Glomerular visceral epithelial cell (primary cell): ENCODE results near the gene CROT.
A peak's percentile ranks its signal among the peaks of the same experiment; 100 is the strongest.

Experiments
- DNase-seq: peaks from one replicate; pipeline ENCODE4 v3.0.0-alpha.2; 2016; ENCODE audit errors: extremely low spot score

CROT gene

GRCh38 chr7:87342231-87342630 lies 3.2 kb upstream of the CROT start:
- DNase-seq: no peak

DNA sequence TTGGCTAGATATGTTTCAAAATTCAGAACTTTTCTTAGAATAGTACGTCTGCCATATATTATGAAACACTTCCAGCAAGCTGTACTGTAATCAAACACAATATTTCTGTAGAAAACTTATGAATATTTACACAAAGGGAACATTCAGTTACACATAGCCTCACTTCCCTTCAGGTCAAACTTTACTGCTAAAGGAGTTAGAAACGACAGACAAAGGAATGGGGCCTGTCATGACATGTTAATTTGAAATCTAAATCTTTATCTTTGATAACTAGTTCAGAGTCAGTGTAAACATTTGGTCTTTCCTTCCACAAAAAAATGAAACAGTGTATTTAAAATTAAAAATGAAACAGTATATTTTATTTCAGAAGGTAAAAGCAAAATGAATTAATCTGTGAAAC lies 1.0 kb upstream of the CROT start:
- DNase-seq: no peak

GRCh38 chr7:87345962-87346371 lies 503 bp downstream of the CROT start:
- DNase-seq: peak; percentile 4

DNA sequence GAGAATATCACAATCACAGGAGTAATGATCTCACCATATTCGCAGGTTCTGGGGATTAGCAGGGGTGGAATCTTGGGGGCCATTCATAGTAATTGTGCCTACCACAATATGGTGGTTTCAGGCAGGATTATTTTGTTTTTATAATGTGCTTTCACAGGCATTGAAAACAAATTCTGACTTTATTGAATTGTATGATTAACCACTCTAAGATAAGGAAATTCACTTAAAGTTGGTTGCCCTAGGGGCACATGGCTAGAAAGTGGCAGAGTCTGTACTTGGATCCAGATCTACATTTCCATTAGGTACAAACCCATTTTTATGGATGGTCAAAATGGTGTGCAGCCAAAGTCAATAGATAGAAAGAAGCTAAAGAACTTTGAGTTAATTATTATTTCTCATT lies 1.7 kb downstream of the CROT start:
- DNase-seq: no peak

- DNase-seq: no peak
These were observed 2.2 kb downstream of the CROT start for GRCh38 chr7:87347664-87348063.

GRCh38 chr7:87354749-87355148 lies 9.3 kb downstream of the CROT start:
- no peak for DNase-seq

DNA sequence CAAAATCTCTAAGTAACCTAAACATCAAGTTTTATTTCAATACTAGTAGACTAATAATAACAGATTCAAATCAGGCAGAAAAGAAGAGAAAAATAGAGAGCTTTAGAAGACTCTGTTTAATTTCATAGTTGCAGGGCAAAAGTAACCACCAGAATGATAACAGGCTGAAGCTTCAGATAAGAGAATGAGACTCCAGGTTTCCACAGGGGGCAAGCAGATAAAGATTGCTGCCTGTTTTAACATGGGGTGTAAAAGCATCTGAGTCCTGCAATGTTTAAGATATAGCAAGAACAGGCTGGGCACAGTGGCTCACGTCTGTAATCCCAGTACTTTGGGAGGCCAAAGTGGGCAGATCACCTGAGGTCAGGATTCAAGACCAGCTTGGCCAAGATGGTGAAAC lies 11.0 kb downstream of the CROT start:
- no peak for DNase-seq

DNA sequence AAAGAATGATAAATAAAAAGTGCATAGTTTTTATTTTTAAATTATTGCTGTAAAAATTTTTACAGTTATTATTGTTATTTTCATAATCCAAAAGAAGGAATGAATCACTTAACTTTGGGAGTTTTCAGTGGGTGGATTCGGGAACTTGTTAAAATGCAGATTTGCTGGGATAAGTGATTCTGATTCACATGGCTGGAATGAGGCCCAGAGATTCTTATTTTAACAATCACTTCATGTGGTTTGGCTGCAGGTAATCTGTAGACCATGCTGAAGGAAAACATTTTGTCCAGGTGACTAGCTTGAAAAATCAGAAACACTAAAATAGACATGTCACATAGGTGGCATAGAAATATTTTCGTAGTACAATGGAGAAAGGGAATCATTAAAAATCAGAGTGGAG lies 13.9 kb downstream of the CROT start:
- DNase-seq: peak; percentile 10

- no peak for DNase-seq
These were observed 15.9 kb downstream of the CROT start for GRCh38 chr7:87361320-87361719.

DNA sequence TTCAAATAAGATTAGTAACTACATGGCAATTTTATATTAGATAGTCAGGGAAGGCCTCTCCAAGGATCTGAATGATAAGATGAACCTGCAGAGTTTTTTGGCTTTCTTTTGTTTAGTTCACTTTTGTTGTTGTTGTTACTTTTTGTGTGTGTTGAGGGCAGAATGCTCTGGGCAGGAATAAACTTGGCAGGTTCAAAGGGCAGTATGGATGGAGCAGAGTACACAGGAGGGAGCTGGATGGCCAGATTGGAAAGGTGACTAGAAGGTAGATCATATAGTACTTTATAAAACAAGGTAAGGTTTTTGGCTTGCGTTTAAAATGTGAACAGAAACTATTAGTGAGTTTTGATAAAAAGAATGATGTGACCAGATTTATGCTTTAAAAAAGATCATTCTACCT lies 17.9 kb downstream of the CROT start:
- DNase-seq: no peak

DNA sequence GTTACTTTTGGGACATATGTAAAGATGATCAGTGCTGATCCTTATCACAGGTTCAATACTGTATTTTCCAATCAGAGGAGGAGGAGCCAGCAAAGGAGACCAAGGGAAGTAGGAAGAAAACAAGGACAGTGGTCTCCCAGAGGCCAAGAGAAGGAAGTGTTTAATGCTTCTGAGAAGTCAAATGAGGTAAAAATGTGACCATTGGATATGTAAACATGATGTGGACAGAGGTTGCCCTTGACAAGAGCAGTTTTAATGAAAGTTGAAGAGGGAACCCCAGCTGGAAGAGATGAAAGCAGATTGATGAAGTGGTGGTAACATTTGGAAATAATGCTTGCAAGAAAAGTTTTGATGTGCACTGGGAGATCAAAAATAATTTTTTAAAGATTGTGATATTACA lies 18.8 kb downstream of the CROT start:
- DNase-seq: no peak

DNA sequence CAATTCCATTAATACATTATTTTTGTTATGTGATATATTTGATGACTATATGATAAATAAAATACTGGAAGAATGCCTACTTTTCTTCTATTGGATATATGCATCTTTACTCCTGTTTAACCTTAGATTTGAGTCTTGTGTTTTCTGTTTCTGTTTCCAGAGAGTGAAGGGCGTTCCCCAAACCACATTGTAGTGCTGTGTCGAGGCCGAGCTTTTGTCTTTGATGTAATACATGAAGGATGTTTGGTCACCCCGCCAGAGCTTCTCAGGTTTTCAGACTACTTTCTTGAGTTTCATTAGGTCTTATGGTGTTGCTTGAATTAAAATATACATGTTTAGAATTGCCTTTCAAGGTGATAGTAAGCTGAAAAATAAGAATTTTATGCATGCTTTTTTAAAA lies 23.8 kb downstream of the CROT start:
- DNase-seq: no peak

GRCh38 chr7:87370660-87371180 lies 25.3 kb downstream of the CROT start:
- peak; percentile 2 for DNase-seq

GRCh38 chr7:87375662-87376435 lies 30.4 kb downstream of the CROT start:
- no peak for DNase-seq

DNA sequence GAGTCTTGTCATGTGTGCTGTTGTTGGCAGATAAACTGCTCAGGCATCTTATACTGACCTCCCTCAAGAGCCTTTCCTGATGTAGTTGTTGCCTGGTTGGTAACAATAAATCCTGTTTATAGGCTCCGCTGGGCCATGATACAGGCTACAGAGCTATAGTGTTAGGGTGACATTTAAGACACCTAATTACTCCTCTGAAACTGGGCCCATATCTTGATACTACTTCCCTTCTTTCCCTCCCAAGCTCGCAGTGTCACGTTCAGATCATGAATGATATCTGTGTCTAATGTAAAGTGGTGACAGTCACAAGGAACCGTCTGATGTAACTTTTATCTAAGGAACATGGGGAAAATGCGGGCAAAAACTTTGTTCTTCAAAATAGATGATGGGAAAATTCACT lies 35.4 kb downstream of the CROT start:
- no peak for DNase-seq

DNA sequence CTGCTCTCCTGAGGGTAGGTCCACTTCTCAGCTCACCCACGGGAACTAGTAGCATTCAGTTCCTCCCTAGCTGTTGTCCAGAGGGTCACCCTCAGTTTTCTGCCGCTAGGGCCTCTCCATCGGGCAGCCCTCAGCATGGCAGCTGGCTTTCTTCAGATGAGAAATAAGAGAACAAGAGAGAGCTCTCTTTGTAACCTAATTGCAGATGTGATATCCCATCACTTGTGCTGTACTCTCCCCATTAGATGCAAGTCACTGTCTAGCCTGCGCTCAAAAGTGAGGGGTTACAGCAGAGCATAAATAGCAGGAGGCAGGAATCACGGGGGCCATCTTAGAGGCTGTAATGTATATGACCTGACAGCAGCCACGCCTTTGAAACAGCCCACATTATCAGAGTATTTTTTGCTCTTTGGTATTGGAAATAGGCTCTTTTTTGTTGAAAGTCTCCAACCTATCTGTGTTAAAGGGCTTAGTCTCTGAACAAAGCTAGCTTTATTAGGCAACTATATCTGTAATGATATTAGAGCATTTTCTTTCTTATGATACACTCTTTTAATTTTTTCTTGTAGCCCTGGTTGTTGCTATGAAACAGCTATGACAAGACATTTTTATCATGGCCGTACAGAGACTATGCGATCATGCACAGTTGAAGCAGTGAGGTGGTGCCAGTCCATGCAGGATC lies 45.7 kb downstream of the CROT start:
- DNase-seq: no peak

- no peak for DNase-seq
These were observed 50.1 kb downstream of the CROT start for GRCh38 chr7:87395442-87396020.

DNA sequence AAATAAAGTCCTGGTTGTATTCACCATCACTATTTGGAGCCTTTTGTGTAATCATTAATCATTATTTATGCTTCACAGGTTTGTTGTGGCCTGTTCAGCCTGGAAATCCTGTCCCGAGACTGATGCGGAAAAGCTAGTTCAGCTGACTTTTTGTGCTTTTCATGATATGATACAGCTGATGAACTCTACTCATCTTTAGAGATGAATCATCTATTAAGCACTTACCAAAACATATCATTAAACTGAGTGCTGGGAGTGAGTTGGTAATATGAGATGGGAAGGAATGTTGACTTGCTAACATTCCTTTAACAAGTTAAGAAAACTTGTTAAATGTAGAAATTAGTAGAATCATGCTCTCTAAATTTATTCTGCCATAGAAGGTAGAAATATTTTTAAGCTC lies 53.0 kb downstream of the CROT start:
- DNase-seq: peak; percentile 63

DNA sequence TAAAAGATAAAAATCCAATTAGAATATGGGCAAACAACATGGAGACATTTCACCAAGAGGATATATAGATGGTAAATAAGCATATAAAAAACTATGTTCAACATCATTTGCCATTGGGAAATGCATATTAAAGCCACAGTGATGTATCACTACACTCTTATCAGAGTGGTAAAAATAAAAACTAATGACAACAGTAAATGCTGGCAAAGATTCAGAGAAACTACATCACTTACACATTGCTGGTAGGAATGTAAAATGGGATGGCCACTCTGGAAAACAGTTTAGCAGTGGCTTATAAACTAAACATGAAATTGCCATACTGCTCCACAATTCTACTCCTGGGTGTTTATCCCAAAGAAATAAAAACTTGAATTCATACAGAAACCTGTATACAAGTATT lies 59.2 kb downstream of the CROT start:
- DNase-seq: no peak

DNA sequence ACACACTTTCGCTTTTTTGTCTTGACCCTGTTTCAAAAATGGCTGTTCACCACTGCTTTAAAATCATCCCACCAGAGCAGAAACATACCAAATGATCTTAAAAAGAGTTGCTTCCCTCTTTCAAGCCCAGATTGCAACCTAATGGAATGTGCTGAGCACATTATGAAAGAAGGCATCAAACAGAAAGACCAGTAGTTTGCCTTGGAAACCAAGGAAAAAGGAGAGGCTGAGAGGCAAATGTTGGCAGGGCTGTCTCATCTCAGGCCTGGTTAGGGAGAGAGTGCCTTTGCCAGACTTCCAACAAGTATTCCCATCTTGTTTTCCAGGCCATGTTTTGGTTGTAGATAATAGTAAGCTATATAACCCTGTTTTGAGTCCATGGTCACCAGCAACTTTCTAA lies 65.7 kb downstream of the CROT start:
- no peak for DNase-seq

GRCh38 chr7:87413029-87413428 lies 67.6 kb downstream of the CROT start:
- no peak for DNase-seq

DNA sequence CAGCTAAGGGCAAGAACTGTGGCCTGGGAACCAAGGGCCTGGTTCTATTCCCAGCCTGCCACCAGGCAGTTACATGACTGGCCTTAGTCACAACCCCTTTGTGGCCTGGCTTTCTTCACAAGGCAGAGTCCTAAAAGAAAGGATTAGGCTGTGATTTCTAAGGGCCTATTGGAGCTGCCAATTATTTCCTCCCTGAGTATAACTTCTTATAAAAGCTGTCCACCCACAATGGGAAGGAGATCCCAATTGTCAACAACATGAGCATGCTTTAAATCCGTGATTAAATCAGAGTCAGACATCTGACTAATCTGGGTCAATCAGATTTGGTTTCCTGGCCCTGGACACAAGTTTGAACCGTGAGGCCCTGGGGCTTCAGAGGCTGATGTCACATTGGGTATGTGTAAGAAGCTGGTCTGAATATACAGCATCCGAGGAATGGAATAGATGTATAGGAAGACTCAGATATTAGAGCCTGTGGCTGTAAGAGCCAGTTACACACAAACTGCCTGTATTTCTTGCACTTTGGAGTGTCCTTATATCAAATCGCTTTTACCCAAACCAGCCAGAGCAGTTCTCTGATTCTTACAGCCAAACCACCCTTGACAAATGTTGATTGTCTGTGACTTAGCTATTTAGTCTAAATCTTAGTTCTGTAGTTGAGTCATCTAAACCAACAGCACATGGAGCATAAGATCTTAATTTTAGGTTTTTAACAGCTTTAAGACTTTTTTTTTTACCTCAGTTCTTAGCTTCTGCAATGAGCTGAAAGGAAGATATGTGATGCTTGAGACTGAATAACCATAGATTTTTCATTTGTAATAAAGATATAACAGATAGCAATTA lies 68.7 kb downstream of the CROT start:
- DNase-seq: peak; percentile 18
